Measurements from ENCODE around the gene SLC24A3.
A peak's percentile ranks its signal among the peaks of the same experiment; 100 is the strongest.

The SLC24A3 gene

GRCh38 chr20:19696620-19697019 is 484.2 kb downstream of the SLC24A3 start:
- no peak for DNase-seq

- no peak for DNase-seq
Observed at GRCh38 chr20:19697415-19697814, 485.0 kb downstream of the SLC24A3 start.

- DNase-seq, result no peak
Observed at GRCh38 chr20:19699180-19699971, 486.9 kb downstream of the SLC24A3 start.

GRCh38 chr20:19701429-19701828 is 489.0 kb downstream of the SLC24A3 start:
- no peak for DNase-seq

GRCh38 chr20:19706463-19706862 is 494.0 kb downstream of the SLC24A3 start:
- DNase-seq, result no peak

GRCh38 chr20:19709635-19710335 is 497.3 kb downstream of the SLC24A3 start:
- DNase-seq, result no peak

- no peak for DNase-seq
Observed at GRCh38 chr20:19710336-19711120, 498.1 kb downstream of the SLC24A3 start.

GRCh38 chr20:19711126-19711525 is 498.7 kb downstream of the SLC24A3 start:
- no peak for DNase-seq

- no peak for DNase-seq
Observed at GRCh38 chr20:19712721-19713260, 500.3 kb downstream of the SLC24A3 start.

GRCh38 chr20:19713822-19714578 is 501.6 kb downstream of the SLC24A3 start:
- no peak for DNase-seq

GRCh38 chr20:19714579-19714840 is 502.1 kb downstream of the SLC24A3 start:
- no peak for DNase-seq

GRCh38 chr20:19715986-19716385 is 503.5 kb downstream of the SLC24A3 start:
- DNase-seq, result no peak

GRCh38 chr20:19718880-19719279 is 506.4 kb downstream of the SLC24A3 start:
- no peak for DNase-seq

GRCh38 chr20:19720991-19721390 is 508.5 kb downstream of the SLC24A3 start:
- no peak for DNase-seq

GRCh38 chr20:19723051-19723450 is 510.6 kb downstream of the SLC24A3 start:
- no peak for DNase-seq

- no peak for DNase-seq
Observed at GRCh38 chr20:19723813-19724430, 511.5 kb downstream of the SLC24A3 start.

- DNase-seq, result no peak
Observed at GRCh38 chr20:19725373-19725772, 512.9 kb downstream of the SLC24A3 start.

- no peak for DNase-seq
Observed at GRCh38 chr20:19725814-19726525, 513.5 kb downstream of the SLC24A3 start.

GRCh38 chr20:19727251-19727847 is 514.9 kb downstream of the SLC24A3 start:
- DNase-seq, result no peak

GRCh38 chr20:19729672-19730071 is 517.2 kb downstream of the SLC24A3 start:
- DNase-seq, result peak; percentile 4

GRCh38 chr20:19730706-19731105 is 518.3 kb downstream of the SLC24A3 start:
- no peak for DNase-seq

Data from stimulated activated CD4-positive, alpha-beta T cell treated with anti-CD3 and anti-CD28 coated beads, Interleukin-1b, Interleukin-23, amount 100 ng/mL, for 48 hours (primary cell).